Fibroblast of lung (primary cell): Measurements from ENCODE around the gene LRMDA. TPM values are rescaled to one million over a fixed set of nuclear protein-coding genes. Genes with fewer than 3 reads are reported as not detected.

Source experiments
- DNase-seq, 2 donors: peaks; one replicate each; pipeline versions ENCODE4 v3.0.0 to v3.0.0-alpha.2; 2010; ENCODE audit warnings: low read depth in 2 of 2
- H2AFZ ChIP-seq: 2 replicates; pipeline ENCODE4 v1.5.1; 2012; ENCODE audit warnings: low read length, control low read depth, inconsistent platforms
- H3K27ac ChIP-seq: 2 replicates; pipeline ENCODE4 v1.5.1; 2011; ENCODE audit warnings: low read length, control low read depth; ENCODE audit not compliant: insufficient read depth
- H3K27me3 ChIP-seq: 2 replicates; pipeline ENCODE4 v1.5.1; 2011; ENCODE audit warnings: mild to moderate bottlenecking, low read length; ENCODE audit not compliant: control insufficient read depth, insufficient read depth
- H3K36me3 ChIP-seq: 2 replicates; pipeline ENCODE4 v1.5.1; 2011; ENCODE audit warnings: low read length; ENCODE audit not compliant: control insufficient read depth, insufficient read depth
- H3K4me1 ChIP-seq: 2 replicates; pipeline ENCODE4 v1.5.1; 2011; ENCODE audit warnings: low read length; ENCODE audit not compliant: control insufficient read depth, insufficient read depth; ENCODE audit errors: extremely low read depth
- H3K4me2 ChIP-seq: 2 replicates; pipeline ENCODE4 v1.5.1; 2011; ENCODE audit warnings: low read length, control low read depth; ENCODE audit not compliant: insufficient read depth; ENCODE audit errors: extremely low read depth
- H3K4me3 ChIP-seq, 4 experiments: fragments of 200-600 bp in 1 of 4; sonication (generic) in 1 of 4; replicated peaks in 1 of 4; 2 replicates each; pipeline ENCODE4 v1.5.1; 2011 to 2016; ENCODE audit warnings: low read length in 4 of 4, low read depth in 3 of 4, mild to moderate bottlenecking in 3 of 4, control low read depth in 2 of 4, inconsistent platforms in 1 of 4, mixed read lengths in 1 of 4; ENCODE audit not compliant: insufficient read depth in 1 of 4; ENCODE audit errors: control extremely low read depth in 1 of 4
- H3K79me2 ChIP-seq: 2 replicates; pipeline ENCODE4 v1.5.1; 2012; ENCODE audit warnings: mild to moderate bottlenecking, low read length, inconsistent platforms; ENCODE audit not compliant: control insufficient read depth, insufficient read depth
- H3K9ac ChIP-seq: 2 replicates; pipeline ENCODE4 v1.5.1; 2011; ENCODE audit warnings: mild to moderate bottlenecking, low read length, control low read depth; ENCODE audit not compliant: insufficient read depth
- H3K9me3 ChIP-seq: 2 replicates; pipeline ENCODE4 v1.5.1; 2012; ENCODE audit warnings: low read depth, low read length; ENCODE audit not compliant: control insufficient read depth, insufficient read depth
- H4K20me1 ChIP-seq: 2 replicates; pipeline ENCODE4 v1.5.1; 2011; ENCODE audit warnings: low read length; ENCODE audit not compliant: control insufficient read depth, insufficient read depth; ENCODE audit errors: extremely low read depth
- CTCF ChIP-seq, 2 donors: IDR thresholded peaks in 1 of 2; conservative IDR thresholded peaks in 1 of 2; 1 replicate in 1 of 2; 2 replicates in 1 of 2; pipeline ENCODE4 v1.5.1; 2011 to 2012; ENCODE audit warnings: low read length in 2 of 2, control low read depth in 1 of 2, inconsistent platforms in 1 of 2, low read depth in 1 of 2, mild to moderate bottlenecking in 1 of 2
- EZH2 ChIP-seq: IDR thresholded peaks from 2 replicates; pipeline ENCODE4 v1.5.1; 2012; ENCODE audit warnings: low read length, control low read depth, mild to moderate bottlenecking; ENCODE audit errors: missing control alignments
- polyA plus RNA-seq, 2 donors: library from polyadenylated mRNA; depleted of rRNA in 1 of 2; stranded (reverse) in 1 of 2; unstranded in 1 of 2; fragments of >200 nt; gene quantifications; 2 replicates each; pipeline ENCODE4 v1.2.1, GENCODE V29; 2011 to 2012; ENCODE audit warnings: missing spikeins in 1 of 2
- total RNA-seq: library from RNA; depleted of rRNA; stranded (reverse); fragments of >200 nt; gene quantifications from 2 replicates; pipeline ENCODE4 v1.2.1, GENCODE V29; 2014

Gene LRMDA
- total and polyA plus RNA-seq, 2 donors (not counting 1 experiment from before 2014, with no cell fraction given) = 1.7 to 2.0 TPM

- Histone ChIP-seq H3K36me3 (no peaks in the 10 kb centered on the region), H4K20me1 (no peaks in the 10 kb centered on the region), H3K27ac (no peak overlapping the region), H3K9me3 (no peaks in the 10 kb centered on the region), H3K79me2 (no peaks in the 10 kb centered on the region), H3K9ac (no peak overlapping the region), H2AFZ (no peak overlapping the region), H3K4me2 (no peak overlapping the region), H3K27me3 (peaks cover 6% of the 10 kb centered on the region), H3K4me3 (no peak overlapping the region), H3K4me1 (peaks cover 3% of the 10 kb centered on the region)
- TF ChIP-seq EZH2 (no peak), CTCF (conservative IDR thresholded peaks at IDR 0.05 in 1 of 2, IDR thresholded peaks at IDR 0.05 in 1 of 2; ENCODE audit: low read depth in 1 of 2, low read length in 2 of 2) (no peak)
- no peak for DNase-seq
These were observed 227.5 kb downstream of the LRMDA start for GRCh38 chr10:75658915-75659314.

GRCh38 chr10:75660823-75661222 is 229.4 kb downstream of the LRMDA start:
- no peak overlapping the region for H3K9ac ChIP-seq
- H3K27ac ChIP-seq = no peak overlapping the region
- no peaks in the 10 kb centered on the region for H3K9me3 ChIP-seq
- peaks cover 3% of the 10 kb centered on the region for H3K4me1 ChIP-seq
- no peaks in the 10 kb centered on the region for H4K20me1 ChIP-seq
- no peak for TF ChIP-seq EZH2
- TF ChIP-seq CTCF (conservative IDR thresholded peaks at IDR 0.05 in 1 of 2, IDR thresholded peaks at IDR 0.05 in 1 of 2; ENCODE audit: low read depth in 1 of 2, low read length in 2 of 2) = no peak
- H3K4me3 ChIP-seq = no peak overlapping the region
- peaks cover 6% of the 10 kb centered on the region for H3K27me3 ChIP-seq
- no peaks in the 10 kb centered on the region for H3K36me3 ChIP-seq
- H2AFZ ChIP-seq = no peak overlapping the region
- H3K79me2 ChIP-seq = no peaks in the 10 kb centered on the region
- DNase-seq = peak in 1 of 2 donors; percentile 70
- H3K4me2 ChIP-seq = no peak overlapping the region

- Histone ChIP-seq H3K27ac (no peak overlapping the region), H2AFZ (no peak overlapping the region), H3K9me3 (no peaks in the 10 kb centered on the region), H3K79me2 (no peaks in the 10 kb centered on the region), H3K4me1 (peaks cover 3% of the 10 kb centered on the region), H3K4me2 (peak overlapping the region; percentile 23), H3K4me3 (no peak overlapping the region), H3K9ac (no peak overlapping the region), H3K27me3 (peaks cover 3% of the 10 kb centered on the region), H3K36me3 (no peaks in the 10 kb centered on the region), H4K20me1 (no peaks in the 10 kb centered on the region)
- TF ChIP-seq CTCF (conservative IDR thresholded peaks at IDR 0.05 in 1 of 2, IDR thresholded peaks at IDR 0.05 in 1 of 2; ENCODE audit: low read depth in 1 of 2, low read length in 2 of 2) = no peak
- no peak for TF ChIP-seq EZH2
- DNase-seq = peak; percentile 95 to 98
These were observed 231.3 kb downstream of the LRMDA start for GRCh38 chr10:75662715-75663114.
